Panc1 (cell line): ENCODE measurements around the gene POLK. TPM values are rescaled to one million over a fixed set of nuclear protein-coding genes. Genes with fewer than 3 reads are reported as not detected.

Experiments
- ATAC-seq: fragments of 200-7000 bp; cut with Tn5 transposase; 2 replicates; pipeline ENCODE4 v1.9.1; 2020; ENCODE audit warnings: mild to moderate bottlenecking, moderate library complexity
- BruUV-seq: library from RNA; stranded (reverse); fragments of 400-500 nt; replicated peaks from 2 replicates; lab custom pipeline; 2021; lab: Mats Ljungman, UMichigan
- CTCF ChIA-PET: fragments of 300-600 bp; sonication (Branson Sonifier 250); formaldehyde crosslinking; loops from one replicate; lab custom pipeline; 2022; ENCODE audit warnings: antibody characterized with exemption; lab: Charles Lee
- POLR2A ChIA-PET: fragments of 300-600 bp; sonication (Branson Sonifier 250); formaldehyde crosslinking; loops from one replicate; lab custom pipeline; 2022; ENCODE audit warnings: antibody characterized with exemption; lab: Charles Lee
- DNase-seq: peaks from one replicate; pipeline ENCODE4 v3.0.0-alpha.2; 2010; ENCODE audit warnings: low read depth, low spot score
- H3K27ac ChIP-seq: 2 replicates; pipeline ENCODE4 v1.5.1; 2011; ENCODE audit warnings: mild to moderate bottlenecking, low read length, inconsistent platforms
- H3K27me3 ChIP-seq: fragments of 200-500 bp; sonication (Bioruptor generic); 2 replicates; pipeline ENCODE4 v1.6.0; 2014; ENCODE audit warnings: low read length, inconsistent platforms; ENCODE audit not compliant: control insufficient read depth, insufficient read depth
- H3K36me3 ChIP-seq: fragments of 200-500 bp; sonication (Bioruptor generic); 2 replicates; pipeline ENCODE4 v1.5.1; 2014; ENCODE audit warnings: inconsistent platforms, mild to moderate bottlenecking, low read length, moderate library complexity; ENCODE audit not compliant: control insufficient read depth, insufficient read depth
- H3K4me1 ChIP-seq: 2 replicates; pipeline ENCODE4 v1.5.1; 2011; ENCODE audit warnings: inconsistent platforms, mild to moderate bottlenecking, low read length, moderate library complexity; ENCODE audit not compliant: control insufficient read depth, insufficient read depth
- H3K4me3 ChIP-seq, 2 experiments: 2 replicates each; pipeline ENCODE4 v1.5.1; 2011 to 2012; ENCODE audit warnings: low read depth in 2 of 2, low read length in 2 of 2, mild to moderate bottlenecking in 2 of 2, inconsistent platforms in 1 of 2, moderate library complexity in 1 of 2
- H3K9me3 ChIP-seq: fragments of 200-500 bp; sonication (Bioruptor generic); 2 replicates; pipeline ENCODE4 v1.5.1; 2014; ENCODE audit warnings: low read depth, mild to moderate bottlenecking, inconsistent platforms, low read length, moderate library complexity; ENCODE audit not compliant: control insufficient read depth, insufficient read depth
- POLR2AphosphoS5 ChIP-seq: IDR thresholded peaks from 2 replicates; pipeline ENCODE4 v1.6.1; 2012; ENCODE audit warnings: mild to moderate bottlenecking, low read depth, low read length, moderate library complexity
- SIN3A ChIP-seq: IDR thresholded peaks from 2 replicates; pipeline ENCODE4 v1.6.1; 2012; ENCODE audit warnings: low read depth, mild to moderate bottlenecking, low read length, moderate library complexity, borderline replicate concordance; ENCODE audit not compliant: insufficient read depth
- TCF7L2 ChIP-seq: IDR thresholded peaks from 2 replicates; pipeline ENCODE4 v1.6.1; 2011; ENCODE audit warnings: mild to moderate bottlenecking, low read depth, low read length, inconsistent platforms
- in situ Hi-C: cut with HindIII; loops from 2 replicates; pipeline ENCODE4 v1.10.0; 2016; ENCODE audit warnings: low sequenced_read_pairs, low pct_unique_long_range_greater_than_20kb
- intact Hi-C: fragments of 100-400 bp; cut with micrococcal nuclease; formaldehyde crosslinking; loops from one replicate; pipeline ENCODE4 v1.10.0; 2022; ENCODE audit not compliant: unreplicated experiment
- total RNA-seq: library from RNA; stranded (reverse); gene quantifications from one replicate; pipeline ENCODE4 v1.2.1, GENCODE V29; 2021; ENCODE audit not compliant: unreplicated experiment
- TF ChIP-seq, protein P1 (sequence below): fragments of 450-650 bp; IDR thresholded peaks from 2 replicates; pipeline ENCODE4 v1.5.1; 2017; ENCODE audit warnings: mild to moderate bottlenecking
- TF ChIP-seq, protein P2 (sequence below), 2 experiments: IDR thresholded peaks; 2 replicates each; pipeline ENCODE4 v1.6.1; 2011 to 2012; ENCODE audit warnings: low read depth in 2 of 2, control low read depth in 1 of 2, low read length in 1 of 2, mild to moderate bottlenecking in 1 of 2, moderate library complexity in 1 of 2; ENCODE audit not compliant: insufficient read depth in 1 of 2

POLK gene
- total RNA-seq, 1 experiment from 2014 or later = 21.3 TPM

DNA sequence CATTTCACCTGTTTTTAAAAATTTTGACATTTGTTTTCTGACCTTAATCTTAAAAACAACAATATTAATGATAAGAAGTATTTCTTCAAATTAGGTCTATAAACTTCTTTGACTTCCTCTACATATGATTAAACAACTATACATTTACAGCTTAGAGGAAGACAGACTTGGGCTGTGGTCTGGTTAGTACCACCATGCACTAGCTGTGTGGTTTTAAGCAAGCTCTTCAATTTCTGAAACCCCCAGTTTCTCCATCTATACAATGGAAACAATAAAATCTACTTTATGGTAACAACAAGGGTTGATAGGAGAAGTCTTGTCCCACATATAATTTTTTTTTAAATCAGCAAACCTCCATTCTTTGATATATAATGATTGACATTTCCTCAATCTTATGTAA lies 115.3 kb downstream of the POLK start:
- BruUV-seq = no TSS peak
- DNase-seq (no peak), ATAC-seq (no peak)
- no peak overlapping the region for H3K4me3 ChIP-seq
- H3K27ac ChIP-seq = no peak overlapping the region
- intact Hi-C loops (no loop called here), in situ Hi-C loops (no loop called here)
- no peaks in the 10 kb centered on the region for H3K36me3 ChIP-seq
- CTCF ChIA-PET = no interaction called here
- H3K4me1 ChIP-seq = peaks cover 4% of the 10 kb centered on the region; the same call in 1 of the 2 replicates
- H3K27me3 ChIP-seq = no peaks in the 10 kb centered on the region
- POLR2A ChIA-PET = no interaction called here
- no peaks in the 10 kb centered on the region for H3K9me3 ChIP-seq
- TF ChIP-seq, protein P1, sequence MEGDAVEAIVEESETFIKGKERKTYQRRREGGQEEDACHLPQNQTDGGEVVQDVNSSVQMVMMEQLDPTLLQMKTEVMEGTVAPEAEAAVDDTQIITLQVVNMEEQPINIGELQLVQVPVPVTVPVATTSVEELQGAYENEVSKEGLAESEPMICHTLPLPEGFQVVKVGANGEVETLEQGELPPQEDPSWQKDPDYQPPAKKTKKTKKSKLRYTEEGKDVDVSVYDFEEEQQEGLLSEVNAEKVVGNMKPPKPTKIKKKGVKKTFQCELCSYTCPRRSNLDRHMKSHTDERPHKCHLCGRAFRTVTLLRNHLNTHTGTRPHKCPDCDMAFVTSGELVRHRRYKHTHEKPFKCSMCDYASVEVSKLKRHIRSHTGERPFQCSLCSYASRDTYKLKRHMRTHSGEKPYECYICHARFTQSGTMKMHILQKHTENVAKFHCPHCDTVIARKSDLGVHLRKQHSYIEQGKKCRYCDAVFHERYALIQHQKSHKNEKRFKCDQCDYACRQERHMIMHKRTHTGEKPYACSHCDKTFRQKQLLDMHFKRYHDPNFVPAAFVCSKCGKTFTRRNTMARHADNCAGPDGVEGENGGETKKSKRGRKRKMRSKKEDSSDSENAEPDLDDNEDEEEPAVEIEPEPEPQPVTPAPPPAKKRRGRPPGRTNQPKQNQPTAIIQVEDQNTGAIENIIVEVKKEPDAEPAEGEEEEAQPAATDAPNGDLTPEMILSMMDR = no peak
- TF ChIP-seq SIN3A (no peak), TCF7L2 (no peak), POLR2AphosphoS5 (no peak)
- TF ChIP-seq, protein P2, sequence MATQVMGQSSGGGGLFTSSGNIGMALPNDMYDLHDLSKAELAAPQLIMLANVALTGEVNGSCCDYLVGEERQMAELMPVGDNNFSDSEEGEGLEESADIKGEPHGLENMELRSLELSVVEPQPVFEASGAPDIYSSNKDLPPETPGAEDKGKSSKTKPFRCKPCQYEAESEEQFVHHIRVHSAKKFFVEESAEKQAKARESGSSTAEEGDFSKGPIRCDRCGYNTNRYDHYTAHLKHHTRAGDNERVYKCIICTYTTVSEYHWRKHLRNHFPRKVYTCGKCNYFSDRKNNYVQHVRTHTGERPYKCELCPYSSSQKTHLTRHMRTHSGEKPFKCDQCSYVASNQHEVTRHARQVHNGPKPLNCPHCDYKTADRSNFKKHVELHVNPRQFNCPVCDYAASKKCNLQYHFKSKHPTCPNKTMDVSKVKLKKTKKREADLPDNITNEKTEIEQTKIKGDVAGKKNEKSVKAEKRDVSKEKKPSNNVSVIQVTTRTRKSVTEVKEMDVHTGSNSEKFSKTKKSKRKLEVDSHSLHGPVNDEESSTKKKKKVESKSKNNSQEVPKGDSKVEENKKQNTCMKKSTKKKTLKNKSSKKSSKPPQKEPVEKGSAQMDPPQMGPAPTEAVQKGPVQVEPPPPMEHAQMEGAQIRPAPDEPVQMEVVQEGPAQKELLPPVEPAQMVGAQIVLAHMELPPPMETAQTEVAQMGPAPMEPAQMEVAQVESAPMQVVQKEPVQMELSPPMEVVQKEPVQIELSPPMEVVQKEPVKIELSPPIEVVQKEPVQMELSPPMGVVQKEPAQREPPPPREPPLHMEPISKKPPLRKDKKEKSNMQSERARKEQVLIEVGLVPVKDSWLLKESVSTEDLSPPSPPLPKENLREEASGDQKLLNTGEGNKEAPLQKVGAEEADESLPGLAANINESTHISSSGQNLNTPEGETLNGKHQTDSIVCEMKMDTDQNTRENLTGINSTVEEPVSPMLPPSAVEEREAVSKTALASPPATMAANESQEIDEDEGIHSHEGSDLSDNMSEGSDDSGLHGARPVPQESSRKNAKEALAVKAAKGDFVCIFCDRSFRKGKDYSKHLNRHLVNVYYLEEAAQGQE (IDR thresholded peaks at IDR 0.05; ENCODE audit: insufficient read depth in 1 of 2, low read depth in 2 of 2, low read length in 1 of 2) = no peak

DNA sequence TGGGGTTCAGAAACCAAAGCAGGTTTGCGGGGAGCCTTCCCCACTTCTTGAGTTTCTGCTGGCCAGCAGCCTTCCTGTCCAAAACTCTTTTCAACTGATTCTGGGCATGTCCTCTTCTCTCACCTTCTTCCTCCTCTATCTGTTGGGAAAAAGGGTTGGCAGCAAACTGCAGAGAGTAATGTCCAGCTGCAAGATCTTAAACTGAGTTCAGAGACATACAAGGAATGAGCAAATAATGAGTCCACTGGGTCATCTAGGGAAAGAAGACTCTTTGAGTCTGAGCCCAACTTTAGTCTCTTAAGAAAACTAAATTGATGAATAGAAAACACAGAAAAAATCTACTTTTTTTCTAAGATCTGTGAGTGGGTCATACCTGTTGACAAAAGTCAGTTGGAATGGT lies 116.1 kb downstream of the POLK start:
- ChIA-PET CTCF (no interaction called here), POLR2A (no interaction called here)
- in situ Hi-C loops = no loop called here
- intact Hi-C loops = no loop called here
- Histone ChIP-seq H3K27me3 (no peaks in the 10 kb centered on the region), H3K4me1 (no peaks in the 10 kb centered on the region; the same call in 1 of the 2 replicates), H3K36me3 (no peaks in the 10 kb centered on the region), H3K27ac (no peak overlapping the region), H3K9me3 (no peaks in the 10 kb centered on the region), H3K4me3 (no peak overlapping the region)
- BruUV-seq = no TSS peak
- ATAC-seq (no peak), DNase-seq (no peak)
- TF ChIP-seq, protein P2 (IDR thresholded peaks at IDR 0.05; ENCODE audit: insufficient read depth in 1 of 2, low read depth in 2 of 2, low read length in 1 of 2) = no peak
- TF ChIP-seq TCF7L2 (no peak), POLR2AphosphoS5 (no peak), SIN3A (no peak)
- TF ChIP-seq, protein P1 = no peak
